ENCODE data around the gene SHISA5. TPM values are rescaled to one million over a fixed set of nuclear protein-coding genes. Genes with fewer than 3 reads are reported as not detected.

The SHISA5 gene
- total RNA-seq, 1 experiment from 2014 or later, result 192 TPM

DNA sequence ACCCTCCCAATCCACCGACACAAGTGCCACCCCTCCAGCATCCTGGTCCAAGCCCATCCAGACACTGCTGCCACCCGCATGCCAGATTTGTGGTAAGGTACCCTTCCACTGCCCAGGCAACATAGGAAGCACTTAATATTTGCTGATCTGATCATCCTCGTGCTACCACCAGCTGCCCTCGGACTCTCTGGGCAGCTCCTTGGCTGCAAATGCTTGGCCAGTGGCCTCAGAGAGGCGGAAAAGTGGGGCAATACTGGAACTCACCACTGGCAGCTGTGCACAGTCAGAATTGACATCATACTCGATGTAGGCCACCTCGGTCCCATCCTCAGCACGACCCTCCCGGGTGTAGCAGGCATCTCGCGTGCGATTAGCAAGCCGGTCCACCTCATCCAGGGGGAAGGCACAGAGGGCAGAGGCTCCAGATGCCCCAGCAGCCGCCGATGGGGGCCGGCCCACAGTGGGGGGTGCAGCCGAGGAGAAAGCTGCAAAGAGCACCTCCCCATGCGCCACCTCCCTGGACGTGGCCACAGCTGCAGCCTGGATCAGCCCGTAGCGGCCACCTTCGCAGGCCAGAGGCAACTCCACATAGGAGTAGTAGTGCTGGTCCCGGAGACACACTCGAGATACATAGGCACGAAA, 80.6 kb downstream of the SHISA5 start:
- TF ChIP-seq, protein P1, sequence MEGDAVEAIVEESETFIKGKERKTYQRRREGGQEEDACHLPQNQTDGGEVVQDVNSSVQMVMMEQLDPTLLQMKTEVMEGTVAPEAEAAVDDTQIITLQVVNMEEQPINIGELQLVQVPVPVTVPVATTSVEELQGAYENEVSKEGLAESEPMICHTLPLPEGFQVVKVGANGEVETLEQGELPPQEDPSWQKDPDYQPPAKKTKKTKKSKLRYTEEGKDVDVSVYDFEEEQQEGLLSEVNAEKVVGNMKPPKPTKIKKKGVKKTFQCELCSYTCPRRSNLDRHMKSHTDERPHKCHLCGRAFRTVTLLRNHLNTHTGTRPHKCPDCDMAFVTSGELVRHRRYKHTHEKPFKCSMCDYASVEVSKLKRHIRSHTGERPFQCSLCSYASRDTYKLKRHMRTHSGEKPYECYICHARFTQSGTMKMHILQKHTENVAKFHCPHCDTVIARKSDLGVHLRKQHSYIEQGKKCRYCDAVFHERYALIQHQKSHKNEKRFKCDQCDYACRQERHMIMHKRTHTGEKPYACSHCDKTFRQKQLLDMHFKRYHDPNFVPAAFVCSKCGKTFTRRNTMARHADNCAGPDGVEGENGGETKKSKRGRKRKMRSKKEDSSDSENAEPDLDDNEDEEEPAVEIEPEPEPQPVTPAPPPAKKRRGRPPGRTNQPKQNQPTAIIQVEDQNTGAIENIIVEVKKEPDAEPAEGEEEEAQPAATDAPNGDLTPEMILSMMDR (IDR thresholded peaks at IDR 0.05; ENCODE audit: unreplicated experiment), result no peak
- H3K27ac Mint-ChIP-seq (ENCODE audit: unreplicated experiment), result no peak overlapping the region
- peaks cover 63% of the 10 kb centered on the region for H3K36me3 Mint-ChIP-seq (ENCODE audit: insufficient read depth, unreplicated experiment)
- H3K9me3 Mint-ChIP-seq (ENCODE audit: low read depth, unreplicated experiment), result no peaks in the 10 kb centered on the region
- no TSS peak for BruUV-seq (replicated peaks)
- intact Hi-C loops (cut with micrococcal nuclease; ENCODE audit: unreplicated experiment), result no loop called here
- no peak for DNase-seq
- CTCF ChIA-PET, result no interaction called here
- H3K4me3 Mint-ChIP-seq (ENCODE audit: low read depth, unreplicated experiment), result no peak overlapping the region
- H3K4me1 Mint-ChIP-seq (ENCODE audit: low read depth, unreplicated experiment), result peaks cover 51% of the 10 kb centered on the region
- H3K27me3 Mint-ChIP-seq (ENCODE audit: unreplicated experiment), result no peaks in the 10 kb centered on the region

DNA sequence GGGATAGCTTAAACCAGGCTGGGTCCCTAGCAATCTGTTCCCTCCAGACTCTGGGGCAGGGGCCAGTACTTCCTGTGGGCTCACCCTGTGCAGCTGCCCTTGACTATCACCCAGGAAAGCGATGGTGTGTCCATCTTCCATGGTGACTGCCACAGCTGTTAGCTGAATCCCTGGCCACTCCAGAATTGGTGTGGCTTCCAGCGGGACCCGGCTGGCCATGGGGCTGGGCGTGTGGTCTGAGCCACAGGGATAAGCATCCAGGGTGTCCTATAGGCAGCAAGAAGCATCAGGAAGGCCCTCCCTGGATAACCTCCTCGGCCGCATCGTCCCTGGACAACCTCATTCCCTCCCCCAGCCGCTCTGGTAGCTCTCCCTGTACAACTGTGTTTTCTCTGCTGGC, 81.3 kb downstream of the SHISA5 start:
- no peak for DNase-seq
- no peaks in the 10 kb centered on the region for H3K27me3 Mint-ChIP-seq (ENCODE audit: unreplicated experiment)
- TF ChIP-seq, protein P1 (IDR thresholded peaks at IDR 0.05; ENCODE audit: unreplicated experiment), result no peak
- CTCF ChIA-PET, result no interaction called here
- H3K36me3 Mint-ChIP-seq (ENCODE audit: insufficient read depth, unreplicated experiment), result peaks cover 62% of the 10 kb centered on the region
- no peak overlapping the region for H3K4me3 Mint-ChIP-seq (ENCODE audit: low read depth, unreplicated experiment)
- H3K27ac Mint-ChIP-seq (ENCODE audit: unreplicated experiment), result no peak overlapping the region
- BruUV-seq (replicated peaks), result no TSS peak
- peaks cover 44% of the 10 kb centered on the region for H3K4me1 Mint-ChIP-seq (ENCODE audit: low read depth, unreplicated experiment)
- intact Hi-C loops (cut with micrococcal nuclease; ENCODE audit: unreplicated experiment), result no loop called here
- no peaks in the 10 kb centered on the region for H3K9me3 Mint-ChIP-seq (ENCODE audit: low read depth, unreplicated experiment)

DNA sequence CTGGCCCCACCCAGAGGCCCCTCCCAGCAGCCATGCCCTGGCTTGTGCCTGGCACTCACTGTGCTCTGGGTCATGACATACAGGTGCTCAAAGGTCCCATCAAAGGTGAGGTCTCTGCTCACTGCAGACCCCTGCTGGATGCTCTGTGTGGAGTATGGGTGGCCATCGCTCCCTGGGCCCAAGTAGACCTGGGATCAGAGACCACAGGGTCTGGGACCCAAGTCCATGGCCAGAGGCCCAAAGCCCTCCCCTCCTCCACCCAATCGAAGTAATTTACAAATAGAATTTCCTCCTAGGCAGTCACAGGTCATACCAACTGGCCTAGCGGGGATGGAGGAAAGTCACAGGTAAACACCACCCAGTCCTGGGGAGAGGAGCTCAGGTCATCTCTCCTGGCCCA, 81.7 kb downstream of the SHISA5 start:
- intact Hi-C loops (cut with micrococcal nuclease; ENCODE audit: unreplicated experiment), result no loop called here
- no TSS peak for BruUV-seq (replicated peaks)
- peaks cover 58% of the 10 kb centered on the region for H3K36me3 Mint-ChIP-seq (ENCODE audit: insufficient read depth, unreplicated experiment)
- H3K4me3 Mint-ChIP-seq (ENCODE audit: low read depth, unreplicated experiment), result no peak overlapping the region
- CTCF ChIA-PET, result no interaction called here
- H3K27me3 Mint-ChIP-seq (ENCODE audit: unreplicated experiment), result no peaks in the 10 kb centered on the region
- no peaks in the 10 kb centered on the region for H3K9me3 Mint-ChIP-seq (ENCODE audit: low read depth, unreplicated experiment)
- H3K4me1 Mint-ChIP-seq (ENCODE audit: low read depth, unreplicated experiment), result peaks cover 40% of the 10 kb centered on the region
- no peak overlapping the region for H3K27ac Mint-ChIP-seq (ENCODE audit: unreplicated experiment)
- TF ChIP-seq, protein P1 (IDR thresholded peaks at IDR 0.05; ENCODE audit: unreplicated experiment), result no peak
- no peak for DNase-seq

DNA sequence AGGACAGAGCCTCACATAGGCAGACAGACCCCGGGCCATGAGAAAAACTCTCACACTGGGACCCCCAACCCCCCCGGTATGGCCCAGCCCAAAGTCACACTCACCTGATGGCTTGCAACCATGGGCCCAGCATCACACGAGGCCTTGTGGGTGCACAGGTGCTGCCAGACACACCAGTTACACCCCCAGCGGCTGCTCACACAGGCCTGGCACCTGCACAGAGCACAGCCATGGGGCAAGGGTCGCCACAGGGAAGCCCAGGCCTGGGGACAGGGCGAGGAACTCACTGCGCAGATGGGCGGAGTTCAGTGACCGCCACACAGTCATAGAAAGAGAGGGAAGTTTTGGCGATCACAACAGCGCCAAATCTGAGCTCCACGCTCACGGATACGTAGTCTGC, 83.4 kb downstream of the SHISA5 start:
- no peaks in the 10 kb centered on the region for H3K27me3 Mint-ChIP-seq (ENCODE audit: unreplicated experiment)
- H3K9me3 Mint-ChIP-seq (ENCODE audit: low read depth, unreplicated experiment), result no peaks in the 10 kb centered on the region
- CTCF ChIA-PET, result no interaction called here
- no peak overlapping the region for H3K27ac Mint-ChIP-seq (ENCODE audit: unreplicated experiment)
- TF ChIP-seq, protein P1 (IDR thresholded peaks at IDR 0.05; ENCODE audit: unreplicated experiment), result no peak
- peaks cover 65% of the 10 kb centered on the region for H3K36me3 Mint-ChIP-seq (ENCODE audit: insufficient read depth, unreplicated experiment)
- H3K4me1 Mint-ChIP-seq (ENCODE audit: low read depth, unreplicated experiment), result peaks cover 23% of the 10 kb centered on the region
- no TSS peak for BruUV-seq (replicated peaks)
- no peak overlapping the region for H3K4me3 Mint-ChIP-seq (ENCODE audit: low read depth, unreplicated experiment)
- DNase-seq, result no peak
- intact Hi-C loops (cut with micrococcal nuclease; ENCODE audit: unreplicated experiment), result no loop called here
